NCI-H128 (cell line): ENCODE measurements around the gene RENBP.

Experiments
- DNase-seq: peaks from one replicate; lab custom pipeline; 2025; ENCODE audit not compliant: unreplicated experiment; lab: John Stamatoyannopoulos, UW

RENBP gene

GRCh38 chrX:153971124-153971449, 26.6 kb upstream of the RENBP start:
- DNase-seq = peak; percentile 43

GRCh38 chrX:153970357-153971123, 26.1 kb upstream of the RENBP start:
- DNase-seq = no peak

- DNase-seq = no peak
Measured at GRCh38 chrX:153969904-153970356, 25.5 kb upstream of the RENBP start.

GRCh38 chrX:153969125-153969903, 24.9 kb upstream of the RENBP start:
- DNase-seq = no peak

- DNase-seq = no peak
Measured at GRCh38 chrX:153968754-153969124, 24.3 kb upstream of the RENBP start.

GRCh38 chrX:153968255-153968654, 23.8 kb upstream of the RENBP start:
- DNase-seq = no peak

- DNase-seq = no peak
Measured at GRCh38 chrX:153967536-153968224, 23.2 kb upstream of the RENBP start.

GRCh38 chrX:153966841-153967535, 22.5 kb upstream of the RENBP start:
- no peak for DNase-seq

- DNase-seq = no peak
Measured at GRCh38 chrX:153966283-153966688, 21.8 kb upstream of the RENBP start.

GRCh38 chrX:153965406-153965805, 21.0 kb upstream of the RENBP start:
- no peak for DNase-seq

- no peak for DNase-seq
Measured at GRCh38 chrX:153964105-153964504, 19.7 kb upstream of the RENBP start.

GRCh38 chrX:153963546-153963945, 19.1 kb upstream of the RENBP start:
- no peak for DNase-seq

- DNase-seq = no peak
Measured at GRCh38 chrX:153961292-153961691, 16.8 kb upstream of the RENBP start.

- no peak for DNase-seq
Measured at GRCh38 chrX:153960786-153961185, 16.3 kb upstream of the RENBP start.

GRCh38 chrX:153960077-153960476, 15.6 kb upstream of the RENBP start:
- no peak for DNase-seq

GRCh38 chrX:153959649-153960048, 15.2 kb upstream of the RENBP start:
- DNase-seq = no peak

- DNase-seq = no peak
Measured at GRCh38 chrX:153958605-153959004, 14.2 kb upstream of the RENBP start.

GRCh38 chrX:153957224-153957623, 12.8 kb upstream of the RENBP start:
- no peak for DNase-seq

- DNase-seq = no peak
Measured at GRCh38 chrX:153956044-153956907, 11.8 kb upstream of the RENBP start.

- no peak for DNase-seq
Measured at GRCh38 chrX:153955228-153955732, 10.8 kb upstream of the RENBP start.
